Endothelial cell of umbilical vein (primary cell): ENCODE measurements around the gene WDR27. TPM values are rescaled to one million over a fixed set of nuclear protein-coding genes. Genes with fewer than 3 reads are reported as not detected.

Source experiments
- BruUV-seq: library from RNA; stranded (reverse); fragments of 400-500 nt; replicated peaks from 2 replicates; lab custom pipeline; 2021; lab: Mats Ljungman, UMichigan
- CTCF ChIA-PET: fragments of 300-600, 350-600 bp; sonication (Branson Sonifier 250); formaldehyde crosslinking; loops from one replicate; lab custom pipeline; 2021; ENCODE audit warnings: antibody characterized with exemption, inconsistent platforms; lab: Charles Lee
- POLR2A ChIA-PET: fragments of 300-600, 350-600 bp; sonication (Branson Sonifier 250); formaldehyde crosslinking; loops from one replicate; lab custom pipeline; 2021; ENCODE audit warnings: antibody characterized with exemption, inconsistent platforms; lab: Charles Lee
- DNase-seq: peaks from one replicate; pipeline ENCODE4 v3.0.0-alpha.2; 2011; ENCODE audit warnings: low read depth, low spot score
- FAIRE-seq: peaks from 2 replicates; lab custom pipeline; 2011; peaks lifted over from hg19 to GRCh38; lab: Jason Lieb, UNC
- H2AFZ ChIP-seq: 2 replicates; pipeline ENCODE4 v1.6.0; 2012; ENCODE audit warnings: low read depth, low read length, control low read depth, inconsistent platforms
- H3K27ac ChIP-seq: 2 replicates; pipeline ENCODE4 v1.5.1; 2011; ENCODE audit warnings: low read depth, mild to moderate bottlenecking, control low read depth, low read length, moderate library complexity; ENCODE audit not compliant: insufficient read depth
- H3K27me3 ChIP-seq, 2 experiments: 2 replicates each; pipeline versions ENCODE4 v1.6.0 to v1.6.1; 2011; ENCODE audit warnings: low read length in 2 of 2, mixed read lengths in 1 of 2; ENCODE audit not compliant: control insufficient read depth in 2 of 2, insufficient read depth in 2 of 2
- H3K36me3 ChIP-seq, 2 experiments: 2 replicates in 1 of 2; 3 replicates in 1 of 2; pipeline ENCODE4 v1.5.1; 2011; ENCODE audit warnings: low read length in 2 of 2, mild to moderate bottlenecking in 1 of 2, moderate library complexity in 1 of 2; ENCODE audit not compliant: control insufficient read depth in 2 of 2, insufficient read depth in 2 of 2; ENCODE audit errors: extremely low read depth in 1 of 2
- H3K4me1 ChIP-seq: 3 replicates; pipeline ENCODE4 v1.5.1; 2011; ENCODE audit warnings: mild to moderate bottlenecking, low read length; ENCODE audit not compliant: control insufficient read depth, insufficient read depth; ENCODE audit errors: extremely low read depth
- H3K4me2 ChIP-seq: 2 replicates; pipeline ENCODE4 v1.6.1; 2011; ENCODE audit warnings: low read length, control low read depth, mixed read lengths; ENCODE audit not compliant: insufficient read depth
- H3K4me3 ChIP-seq, 3 experiments: fragments of 200-600 bp in 1 of 3; sonication (generic), shearing (Covaris generic) in 1 of 3; replicated peaks in 1 of 3; 2 replicates each; pipeline ENCODE4 v1.5.1; 2011 to 2016; ENCODE audit warnings: control low read depth in 3 of 3, low read length in 3 of 3, mild to moderate bottlenecking in 2 of 3, inconsistent platforms in 1 of 3, low read depth in 1 of 3, moderate library complexity in 1 of 3; ENCODE audit not compliant: insufficient read depth in 1 of 3
- H3K79me2 ChIP-seq: 2 replicates; pipeline ENCODE4 v1.6.0; 2012; ENCODE audit warnings: low read length, inconsistent platforms; ENCODE audit not compliant: control insufficient read depth, insufficient read depth
- H3K9ac ChIP-seq: replicated peaks from 2 replicates; pipeline ENCODE3; 2011; ENCODE audit warnings: low read length, control low read depth; ENCODE audit not compliant: insufficient read depth; ENCODE audit errors: extremely low read depth
- H3K9me1 ChIP-seq: replicated peaks from 3 replicates; pipeline ENCODE4 v1.6.0; 2011; ENCODE audit warnings: mild to moderate bottlenecking, low read length; ENCODE audit not compliant: control insufficient read depth, insufficient read depth; ENCODE audit errors: extremely low read depth
- H3K9me3 ChIP-seq: replicated peaks from 2 replicates; pipeline ENCODE4 v1.5.1; 2012; ENCODE audit warnings: low read length, inconsistent platforms; ENCODE audit not compliant: control insufficient read depth, insufficient read depth
- H4K20me1 ChIP-seq: replicated peaks from 2 replicates; pipeline ENCODE3; 2011; ENCODE audit warnings: mild to moderate bottlenecking, low read length; ENCODE audit not compliant: control insufficient read depth, insufficient read depth; ENCODE audit errors: extremely low read depth
- CTCF ChIP-seq, 2 donors: IDR thresholded peaks; 1 replicate in 1 of 2; 2 replicates in 1 of 2; pipeline ENCODE4 v1.5.1; 2011; ENCODE audit warnings: low read length in 2 of 2, mild to moderate bottlenecking in 2 of 2, moderate library complexity in 2 of 2, control low read depth in 1 of 2, inconsistent platforms in 1 of 2, low read depth in 1 of 2; ENCODE audit not compliant: insufficient read depth in 1 of 2; ENCODE audit errors: extremely low read depth in 1 of 2
- EZH2 ChIP-seq: IDR thresholded peaks from 2 replicates; pipeline ENCODE4 v1.6.1; 2012; ENCODE audit warnings: borderline replicate concordance, low read depth, mild to moderate bottlenecking, moderate library complexity, low read length, inconsistent platforms; ENCODE audit not compliant: severe bottlenecking
- FOS ChIP-seq: IDR thresholded peaks from 2 replicates; pipeline ENCODE4 v1.6.1; 2011; ENCODE audit warnings: mild to moderate bottlenecking, low read length, moderate library complexity, borderline replicate concordance; ENCODE audit not compliant: insufficient read depth
- GATA2 ChIP-seq: IDR thresholded peaks from 2 replicates; pipeline ENCODE4 v1.7.0; 2011; ENCODE audit warnings: low read depth, mild to moderate bottlenecking, moderate library complexity, mixed read lengths, low read length; ENCODE audit not compliant: insufficient read length, insufficient read depth
- JUN ChIP-seq: IDR thresholded peaks from 2 replicates; pipeline ENCODE4 v1.6.1; 2011; ENCODE audit warnings: borderline replicate concordance, low read depth; ENCODE audit not compliant: insufficient read length, insufficient read depth
- MYC ChIP-seq: IDR thresholded peaks from one replicate; pipeline ENCODE4 v1.6.1; 2011; ENCODE audit warnings: mild to moderate bottlenecking, low read depth, low read length
- POLR2A ChIP-seq: IDR thresholded peaks from 2 replicates; pipeline ENCODE4 v1.6.1; 2012; ENCODE audit warnings: low read depth, mild to moderate bottlenecking, control low read depth, low read length
- POLR2AphosphoS5 ChIP-seq: IDR thresholded peaks from 2 replicates; pipeline ENCODE4 v1.6.1; 2012; ENCODE audit warnings: low read depth, mild to moderate bottlenecking, control low read depth, low read length, moderate library complexity; ENCODE audit not compliant: insufficient read depth
- dilution Hi-C: fragments of 300-500 bp; cut with MboI; formaldehyde crosslinking; loops from one replicate; pipeline ENCODE4 v1.15.0; 2019; ENCODE audit warnings: low sequenced_read_pairs; ENCODE audit not compliant: extremely low pct_ligation_motif_present
- intact Hi-C: fragments of 100-400 bp; cut with micrococcal nuclease; formaldehyde crosslinking; loops from one replicate; pipeline ENCODE4 v1.10.0; 2022
- polyA plus RNA-seq, 4 experiments: library from polyadenylated mRNA; depleted of rRNA in 3 of 4; stranded (reverse) in 3 of 4; unstranded in 1 of 4; fragments of >200 nt; gene quantifications; 2 replicates each; pipeline versions ENCODE4 v1.2.1 to v1.2.3, GENCODE V29; 2011 to 2012; ENCODE audit warnings: missing spikeins in 1 of 4
- total RNA-seq: library from RNA; stranded (reverse); gene quantifications from 2 replicates; pipeline ENCODE4 v1.2.3, GENCODE V29; 2021
- TF ChIP-seq, protein P1 (sequence below): IDR thresholded peaks from 2 replicates; pipeline ENCODE4 v1.6.1; 2011; ENCODE audit not compliant: insufficient read depth, insufficient read length

WDR27 gene
- total and polyA plus RNA-seq, 2 donors (not counting 3 experiments of a cell fraction or from before 2014, with no cell fraction given): 60.1 to 69.7 TPM

DNA sequence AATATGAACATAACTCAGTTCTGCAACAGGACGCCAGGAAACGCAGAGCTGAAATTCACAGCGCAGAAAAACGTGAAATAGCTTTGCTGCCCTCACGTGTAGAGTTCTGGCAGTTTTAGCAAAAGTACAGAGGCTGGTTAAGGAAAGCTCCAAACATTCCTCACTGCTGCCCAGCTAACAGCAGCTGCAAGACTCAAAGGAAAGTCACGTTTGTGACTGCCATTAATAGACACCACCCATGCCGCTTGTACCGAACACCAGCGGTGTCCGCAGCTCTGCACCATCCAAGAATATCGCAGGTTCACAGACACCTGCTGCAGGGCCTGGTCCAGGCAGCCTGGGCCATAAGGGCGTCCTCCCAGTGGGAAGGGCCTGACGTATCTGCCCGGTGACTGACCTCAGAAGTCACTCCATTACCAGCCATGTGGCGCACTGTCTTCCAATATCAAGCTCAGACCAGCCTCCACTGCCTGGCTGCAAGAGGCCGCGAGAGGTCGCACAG lies 61.4 kb downstream of the WDR27 start:
- FAIRE-seq (no peak), DNase-seq (no peak)
- ChIA-PET POLR2A (no interaction called here), CTCF (interaction anchor here (1.5 kb wide), 1 partner anchor 129 kb away, joined by 6 read pairs; no protein-coding TSS in a partner anchor)
- BruUV-seq: no TSS peak
- H3K27me3 ChIP-seq: no peaks in the 10 kb centered on the region
- no peak overlapping the region for H3K9ac ChIP-seq
- H3K4me2 ChIP-seq: no peak overlapping the region
- H2AFZ ChIP-seq: no peak overlapping the region
- no peaks in the 10 kb centered on the region for H3K9me3 ChIP-seq
- TF ChIP-seq POLR2AphosphoS5 (no peak), JUN (no peak), MYC (no peak), FOS (no peak), POLR2A (no peak), CTCF (IDR thresholded peaks at IDR 0.05; ENCODE audit: extremely low read depth in 1 of 2, insufficient read depth in 1 of 2, low read depth in 1 of 2, low read length in 2 of 2) (no peak), EZH2 (no peak), GATA2 (no peak)
- TF ChIP-seq, protein P1, sequence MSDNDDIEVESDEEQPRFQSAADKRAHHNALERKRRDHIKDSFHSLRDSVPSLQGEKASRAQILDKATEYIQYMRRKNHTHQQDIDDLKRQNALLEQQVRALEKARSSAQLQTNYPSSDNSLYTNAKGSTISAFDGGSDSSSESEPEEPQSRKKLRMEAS: no peak
- no peaks in the 10 kb centered on the region for H3K79me2 ChIP-seq
- dilution Hi-C loops (no loop called here), intact Hi-C loops (no loop called here)
- H4K20me1 ChIP-seq: no peaks in the 10 kb centered on the region
- peaks cover 9% of the 10 kb centered on the region for H3K4me1 ChIP-seq
- H3K27ac ChIP-seq: no peak overlapping the region
- H3K9me1 ChIP-seq: no peaks in the 10 kb centered on the region
- H3K4me3 ChIP-seq: no peak overlapping the region
- no peaks in the 10 kb centered on the region for H3K36me3 ChIP-seq
